Endometrial microvascular endothelial cells (primary cell): Measurements from ENCODE around the gene TXNRD3. TPM values are rescaled to one million over a fixed set of nuclear protein-coding genes. Genes with fewer than 3 reads are reported as not detected.
"Not testable (repeated sequence)": the region's sequence is repeated elsewhere in the genome, so short reads cannot be mapped to it uniquely, and the experiment has no call there.

Experiments
- in situ Hi-C: cut with HindIII; loops from 2 replicates; pipeline ENCODE4 v1.10.0; 2017; ENCODE audit warnings: low sequenced_read_pairs, low pct_unique_long_range_greater_than_20kb; ENCODE audit errors: inconsistent ontology term
- total RNA-seq: library from RNA; depleted of rRNA; stranded (reverse); fragments of >200 nt; gene quantifications from one replicate; pipeline ENCODE4 v1.2.3, GENCODE V29; 2015; ENCODE audit errors: inconsistent ontology term

Gene TXNRD3
- total RNA-seq, 1 donor from 2014 or later = 10.1 TPM

- in situ Hi-C loops = no loop called here
Measured at GRCh38 chr3:126613479-126614188, 41.3 kb downstream of the TXNRD3 start.

GRCh38 chr3:126612479-126613205, 42.3 kb downstream of the TXNRD3 start:
- in situ Hi-C loops = no loop called here

GRCh38 chr3:126609909-126610308, 45.0 kb downstream of the TXNRD3 start:
- in situ Hi-C loops = no loop called here

- in situ Hi-C loops = no loop called here
Measured at GRCh38 chr3:126607214-126607908, 47.6 kb downstream of the TXNRD3 start.

GRCh38 chr3:126606001-126606400, 48.9 kb downstream of the TXNRD3 start:
- in situ Hi-C loops = no loop called here

GRCh38 chr3:126604691-126605090, 50.2 kb downstream of the TXNRD3 start:
- in situ Hi-C loops = no loop called here

GRCh38 chr3:126599101-126599500, 55.8 kb downstream of the TXNRD3 start:
- in situ Hi-C loops = no loop called here

- in situ Hi-C loops = not testable (repeated sequence)
Measured at GRCh38 chr3:126595479-126595878, 59.4 kb downstream of the TXNRD3 start.

- in situ Hi-C loops = not testable (repeated sequence)
Measured at GRCh38 chr3:126591515-126591914, 63.4 kb downstream of the TXNRD3 start.

GRCh38 chr3:126582311-126582710, 72.6 kb downstream of the TXNRD3 start:
- in situ Hi-C loops = no loop called here

GRCh38 chr3:126581569-126581968, 73.4 kb downstream of the TXNRD3 start:
- in situ Hi-C loops = no loop called here

GRCh38 chr3:126580746-126581145, 74.2 kb downstream of the TXNRD3 start:
- in situ Hi-C loops = no loop called here

GRCh38 chr3:126578702-126579101, 76.2 kb downstream of the TXNRD3 start:
- in situ Hi-C loops = no loop called here

- in situ Hi-C loops = no loop called here
Measured at GRCh38 chr3:126577261-126577660, 77.7 kb downstream of the TXNRD3 start.

- in situ Hi-C loops = no loop called here
Measured at GRCh38 chr3:126573492-126574117, 81.3 kb downstream of the TXNRD3 start.

GRCh38 chr3:126571078-126571477, 83.8 kb downstream of the TXNRD3 start:
- in situ Hi-C loops = no loop called here

GRCh38 chr3:126570103-126570541, 84.8 kb downstream of the TXNRD3 start:
- in situ Hi-C loops = no loop called here

GRCh38 chr3:126569390-126569975, 85.4 kb downstream of the TXNRD3 start:
- in situ Hi-C loops = no loop called here

GRCh38 chr3:126568776-126569342, 86.1 kb downstream of the TXNRD3 start:
- in situ Hi-C loops = no loop called here
